Neural progenitor cell (in vitro differentiated cells): ENCODE measurements around the gene SRL. TPM values are rescaled to one million over a fixed set of nuclear protein-coding genes. Genes with fewer than 3 reads are reported as not detected.
"Not testable (repeated sequence)": the region's sequence is repeated elsewhere in the genome, so short reads cannot be mapped to it uniquely, and the experiment has no call there.

Experiments
- DNase-seq: peaks from one replicate; pipeline ENCODE4 v3.0.0-alpha.2; 2016; ENCODE audit warnings: low spot score
- H2AFZ ChIP-seq: fragments of 200-600 bp; sonication (generic); replicated peaks from 2 replicates; pipeline ENCODE4 v1.6.1; 2016; ENCODE audit warnings: antibody characterized with exemption
- H3F3A ChIP-seq: fragments of 200-600 bp; sonication (generic); 2 replicates; pipeline ENCODE4 v1.6.1; 2016; ENCODE audit warnings: antibody characterized with exemption, low read depth
- H3K27ac ChIP-seq: fragments of 200-600 bp; sonication (generic); 2 replicates; pipeline ENCODE4 v1.5.1; 2016; ENCODE audit warnings: mild to moderate bottlenecking
- H3K27me3 ChIP-seq: fragments of 200-600 bp; sonication (generic); 2 replicates; pipeline ENCODE4 v1.6.1; 2016; ENCODE audit warnings: mild to moderate bottlenecking, moderate library complexity
- H3K36me3 ChIP-seq: fragments of 200-600 bp; sonication (generic); 2 replicates; pipeline ENCODE4 v1.5.1; 2016
- H3K4me1 ChIP-seq: fragments of 200-600 bp; sonication (generic); 2 replicates; pipeline ENCODE4 v1.6.1; 2016; ENCODE audit warnings: mixed run types
- H3K4me2 ChIP-seq: fragments of 200-600 bp; sonication (generic); 2 replicates; pipeline ENCODE4 v1.6.1; 2016
- H3K4me3 ChIP-seq: fragments of 200-600 bp; sonication (generic); 2 replicates; pipeline ENCODE4 v1.5.1; 2016
- H3K79me2 ChIP-seq: fragments of 200-600 bp; sonication (generic); 2 replicates; pipeline ENCODE4 v1.6.1; 2016; ENCODE audit warnings: low read depth
- H3K9ac ChIP-seq: fragments of 200-600 bp; sonication (generic); 2 replicates; pipeline ENCODE4 v1.6.1; 2016
- H3K9me3 ChIP-seq: fragments of 200-600 bp; sonication (generic); 2 replicates; pipeline ENCODE4 v1.5.1; 2016; ENCODE audit warnings: low read depth
- H4K20me1 ChIP-seq: fragments of 200-600 bp; sonication (generic); 2 replicates; pipeline ENCODE4 v1.6.1; 2016; ENCODE audit warnings: low read depth
- H3K27ac Mint-ChIP-seq: 3 replicates; pipeline ENCODE4 v1.8.0; 2021; ENCODE audit warnings: mixed read lengths
- H3K27me3 Mint-ChIP-seq: 2 replicates; pipeline ENCODE4 v1.8.0; 2022; ENCODE audit warnings: low read depth, mild to moderate bottlenecking, inconsistent platforms, moderate library complexity, mixed read lengths; ENCODE audit not compliant: insufficient read depth
- H3K36me3 Mint-ChIP-seq: 3 replicates; pipeline ENCODE4 v1.8.0; 2021; ENCODE audit warnings: mixed read lengths
- H3K4me1 Mint-ChIP-seq: 3 replicates; pipeline ENCODE4 v1.8.0; 2021; ENCODE audit warnings: mixed read lengths
- H3K4me3 Mint-ChIP-seq: 3 replicates; pipeline ENCODE4 v1.8.0; 2021; ENCODE audit warnings: mild to moderate bottlenecking, moderate library complexity, mixed read lengths
- H3K9me3 Mint-ChIP-seq: 3 replicates; pipeline ENCODE4 v1.8.0; 2020; ENCODE audit warnings: mixed read lengths
- EZH2 ChIP-seq: fragments of 200-600 bp; sonication (generic); IDR thresholded peaks from 2 replicates; pipeline ENCODE4 v1.6.1; 2017; ENCODE audit warnings: antibody characterized with exemption, mild to moderate bottlenecking, moderate library complexity
- EZH2phosphoT487 ChIP-seq: fragments of 200-600 bp; sonication (generic); IDR thresholded peaks from 2 replicates; pipeline ENCODE4 v1.6.1; 2017; ENCODE audit warnings: antibody characterized with exemption
- total RNA-seq: library from RNA; depleted of rRNA; stranded (reverse); fragments of >200 nt; gene quantifications from 2 replicates; pipeline ENCODE4 v1.2.3, GENCODE V29; 2015; ENCODE audit warnings: low replicate concordance
- TF ChIP-seq, protein P1 (sequence below): fragments of 200-600 bp; sonication (generic); IDR thresholded peaks from 2 replicates; pipeline ENCODE4 v1.5.1; 2017; ENCODE audit warnings: antibody characterized with exemption, mild to moderate bottlenecking

The SRL gene
- total RNA-seq, 1 donor from 2014 or later, result 0.22 TPM

DNA sequence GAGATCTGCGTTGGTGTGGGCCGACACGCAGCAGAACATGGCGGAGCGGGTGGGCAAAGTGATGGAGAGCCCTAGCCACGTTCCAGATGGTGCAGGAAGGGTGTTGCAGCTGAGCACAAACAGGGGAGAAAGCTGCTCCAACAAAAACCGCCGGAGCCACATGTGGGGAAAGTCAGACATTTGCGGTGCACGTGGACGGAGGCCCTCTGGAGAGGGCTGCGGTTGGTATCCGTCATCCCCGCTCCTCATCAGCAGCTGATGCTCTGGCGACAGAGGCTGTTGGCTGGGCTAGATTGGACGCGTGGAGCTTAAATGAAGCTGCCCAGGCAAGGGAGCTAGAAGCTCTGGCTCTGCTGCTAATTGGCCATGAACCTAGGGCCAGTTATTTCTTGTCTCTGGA is 82.2 kb downstream of the SRL start:
- Histone ChIP-seq H3K4me3 (no peak overlapping the region), H3K4me2 (no peak overlapping the region), H3K27ac (no peak overlapping the region), H3K79me2 (no peaks in the 10 kb centered on the region), H3K9me3 (no peaks in the 10 kb centered on the region), H4K20me1 (no peaks in the 10 kb centered on the region), H3F3A (no peaks in the 10 kb centered on the region), H3K4me1 (no peaks in the 10 kb centered on the region), H3K27me3 (no peaks in the 10 kb centered on the region), H3K9ac (no peak overlapping the region), H3K36me3 (no peaks in the 10 kb centered on the region), H2AFZ (no peak overlapping the region)
- Mint-ChIP-seq H3K27ac (no peak overlapping the region), H3K27me3 (peaks cover 2% of the 10 kb centered on the region), H3K4me1 (no peaks in the 10 kb centered on the region), H3K4me3 (no peak overlapping the region), H3K36me3 (no peaks in the 10 kb centered on the region), H3K9me3 (no peaks in the 10 kb centered on the region)
- DNase-seq, result no peak
- TF ChIP-seq, protein P1, sequence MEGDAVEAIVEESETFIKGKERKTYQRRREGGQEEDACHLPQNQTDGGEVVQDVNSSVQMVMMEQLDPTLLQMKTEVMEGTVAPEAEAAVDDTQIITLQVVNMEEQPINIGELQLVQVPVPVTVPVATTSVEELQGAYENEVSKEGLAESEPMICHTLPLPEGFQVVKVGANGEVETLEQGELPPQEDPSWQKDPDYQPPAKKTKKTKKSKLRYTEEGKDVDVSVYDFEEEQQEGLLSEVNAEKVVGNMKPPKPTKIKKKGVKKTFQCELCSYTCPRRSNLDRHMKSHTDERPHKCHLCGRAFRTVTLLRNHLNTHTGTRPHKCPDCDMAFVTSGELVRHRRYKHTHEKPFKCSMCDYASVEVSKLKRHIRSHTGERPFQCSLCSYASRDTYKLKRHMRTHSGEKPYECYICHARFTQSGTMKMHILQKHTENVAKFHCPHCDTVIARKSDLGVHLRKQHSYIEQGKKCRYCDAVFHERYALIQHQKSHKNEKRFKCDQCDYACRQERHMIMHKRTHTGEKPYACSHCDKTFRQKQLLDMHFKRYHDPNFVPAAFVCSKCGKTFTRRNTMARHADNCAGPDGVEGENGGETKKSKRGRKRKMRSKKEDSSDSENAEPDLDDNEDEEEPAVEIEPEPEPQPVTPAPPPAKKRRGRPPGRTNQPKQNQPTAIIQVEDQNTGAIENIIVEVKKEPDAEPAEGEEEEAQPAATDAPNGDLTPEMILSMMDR, result no peak
- no peak for TF ChIP-seq EZH2
- no peak for TF ChIP-seq EZH2phosphoT487

DNA sequence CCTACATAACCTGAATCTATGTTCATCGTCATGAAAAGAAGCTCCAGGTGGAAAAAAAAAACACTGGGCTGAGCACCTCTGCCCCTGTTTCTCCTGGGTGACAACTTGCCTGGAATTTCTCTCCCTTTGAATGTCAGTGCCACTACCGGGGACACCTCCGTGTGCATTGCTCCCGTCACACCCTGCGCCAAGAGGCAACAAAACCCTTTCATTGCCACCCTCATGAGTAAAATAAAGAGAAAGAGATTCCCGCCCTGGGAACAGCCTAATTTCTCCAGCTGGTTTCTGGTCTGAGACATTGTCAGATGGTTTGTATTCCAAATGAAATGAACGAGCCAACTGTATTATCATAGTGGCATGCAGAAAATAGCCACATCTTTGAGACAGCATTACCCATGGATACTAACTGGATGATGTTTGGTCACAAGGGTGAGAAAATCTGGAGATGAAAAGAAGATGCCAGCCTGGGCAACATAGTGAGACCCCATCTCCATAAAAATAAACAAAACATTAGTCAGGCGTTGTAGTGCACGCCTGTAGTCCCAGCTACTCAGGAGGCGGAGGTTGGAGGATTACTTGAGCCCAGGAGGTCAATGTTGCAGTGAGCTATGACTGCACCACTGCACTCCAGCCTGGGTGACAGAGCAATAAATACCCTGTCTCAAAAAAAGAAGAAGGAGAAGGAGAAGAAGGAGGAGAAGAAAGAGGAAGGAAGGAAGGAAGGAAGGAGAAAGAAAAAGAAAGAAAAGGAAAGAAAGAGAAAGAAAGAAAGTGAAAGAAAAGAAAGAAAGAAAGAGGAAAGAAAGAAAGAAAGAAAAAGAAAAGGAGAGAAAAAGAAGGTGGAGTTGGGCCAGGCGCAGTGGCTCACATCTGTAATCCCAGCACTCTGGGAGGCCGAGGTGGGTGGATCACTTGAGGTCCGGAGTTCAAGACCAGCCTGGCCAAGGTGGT is 83.5 kb downstream of the SRL start:
- Histone ChIP-seq H3K9me3 (no peaks in the 10 kb centered on the region), H3K79me2 (no peaks in the 10 kb centered on the region), H3K4me1 (no peaks in the 10 kb centered on the region), H3F3A (no peaks in the 10 kb centered on the region), H2AFZ (no peak overlapping the region), H3K9ac (no peak overlapping the region), H4K20me1 (no peaks in the 10 kb centered on the region), H3K4me3 (no peak overlapping the region), H3K27me3 (no peaks in the 10 kb centered on the region), H3K4me2 (no peak overlapping the region), H3K36me3 (no peaks in the 10 kb centered on the region), H3K27ac (no peak overlapping the region)
- H3K9me3 Mint-ChIP-seq, result no peaks in the 10 kb centered on the region
- peaks cover 2% of the 10 kb centered on the region for H3K27me3 Mint-ChIP-seq
- H3K27ac Mint-ChIP-seq, result no peak overlapping the region
- no peak for DNase-seq
- H3K4me1 Mint-ChIP-seq, result no peaks in the 10 kb centered on the region
- H3K4me3 Mint-ChIP-seq, result no peak overlapping the region
- TF ChIP-seq EZH2phosphoT487, result no peak
- TF ChIP-seq, protein P1, result no peak
- TF ChIP-seq EZH2, result no peak
- H3K36me3 Mint-ChIP-seq, result no peaks in the 10 kb centered on the region

DNA sequence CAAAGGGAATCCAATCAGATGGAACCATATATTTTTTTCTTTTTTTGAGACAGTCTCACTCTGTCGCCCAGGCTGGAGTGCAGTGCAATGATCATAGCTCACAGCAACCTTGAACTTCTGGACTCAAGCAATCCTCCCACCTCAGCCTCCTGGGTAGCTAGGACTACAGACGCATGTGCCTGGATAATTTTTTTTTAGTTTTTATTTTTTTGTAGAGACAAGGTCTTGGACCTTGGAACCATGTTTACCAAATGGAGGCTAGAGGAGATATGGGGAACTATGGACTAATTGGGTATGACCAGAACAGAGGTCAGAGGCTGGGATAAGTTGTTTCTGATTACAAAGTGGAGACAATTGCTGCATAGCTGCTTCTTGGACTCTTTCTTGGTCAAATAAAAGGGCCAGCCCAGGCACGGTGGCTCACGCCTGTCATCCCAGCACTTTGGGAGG is 84.5 kb downstream of the SRL start:
- Mint-ChIP-seq H3K36me3 (no peaks in the 10 kb centered on the region), H3K27ac (no peak overlapping the region), H3K4me1 (no peaks in the 10 kb centered on the region)

DNA sequence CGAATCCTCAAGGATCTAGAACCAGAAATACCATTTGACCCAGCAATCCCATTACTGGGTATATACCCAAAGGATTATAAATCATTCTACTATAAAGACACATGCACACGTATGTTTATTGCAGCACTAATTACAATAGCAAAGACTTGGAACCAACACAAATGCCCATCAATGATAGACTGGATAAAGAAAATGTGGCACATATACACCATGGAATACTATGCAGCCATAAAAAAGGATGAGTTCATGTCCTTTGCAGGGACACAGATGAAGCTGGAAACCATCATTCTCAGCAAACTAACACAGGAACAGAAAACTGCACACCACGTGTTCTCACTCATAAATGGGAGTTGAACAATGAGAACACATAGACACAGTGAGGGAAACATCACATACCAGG is 85.4 kb downstream of the SRL start:
- H3K27ac Mint-ChIP-seq, H3K4me1 Mint-ChIP-seq, H3K36me3 ChIP-seq, H3K9me3 Mint-ChIP-seq, H2AFZ ChIP-seq, H3K4me3 ChIP-seq, H3F3A ChIP-seq, H3K27me3 Mint-ChIP-seq, H4K20me1 ChIP-seq, H3K4me2 ChIP-seq, H3K36me3 Mint-ChIP-seq, H3K79me2 ChIP-seq, DNase-seq, H3K27me3 ChIP-seq, H3K9me3 ChIP-seq, H3K4me3 Mint-ChIP-seq, H3K27ac ChIP-seq, H3K9ac ChIP-seq, H3K4me1 ChIP-seq: not testable (repeated sequence)

More for the DNA sequence above, 84.5 kb downstream of the SRL start:
- Histone ChIP-seq H3K4me1 (no peaks in the 10 kb centered on the region), H3K9me3 (no peaks in the 10 kb centered on the region), H3K27me3 (no peaks in the 10 kb centered on the region), H3K9ac (no peak overlapping the region), H2AFZ (no peak overlapping the region), H4K20me1 (no peaks in the 10 kb centered on the region), H3K79me2 (no peaks in the 10 kb centered on the region), H3F3A (no peaks in the 10 kb centered on the region), H3K4me3 (no peak overlapping the region), H3K27ac (no peak overlapping the region), H3K4me2 (no peak overlapping the region), H3K36me3 (no peaks in the 10 kb centered on the region)
- no peak overlapping the region for H3K4me3 Mint-ChIP-seq
- DNase-seq, result no peak
- no peaks in the 10 kb centered on the region for H3K9me3 Mint-ChIP-seq
- H3K27me3 Mint-ChIP-seq, result peaks cover 3% of the 10 kb centered on the region
- TF ChIP-seq, protein P1, result no peak
- TF ChIP-seq EZH2, result no peak
- no peak for TF ChIP-seq EZH2phosphoT487

DNA sequence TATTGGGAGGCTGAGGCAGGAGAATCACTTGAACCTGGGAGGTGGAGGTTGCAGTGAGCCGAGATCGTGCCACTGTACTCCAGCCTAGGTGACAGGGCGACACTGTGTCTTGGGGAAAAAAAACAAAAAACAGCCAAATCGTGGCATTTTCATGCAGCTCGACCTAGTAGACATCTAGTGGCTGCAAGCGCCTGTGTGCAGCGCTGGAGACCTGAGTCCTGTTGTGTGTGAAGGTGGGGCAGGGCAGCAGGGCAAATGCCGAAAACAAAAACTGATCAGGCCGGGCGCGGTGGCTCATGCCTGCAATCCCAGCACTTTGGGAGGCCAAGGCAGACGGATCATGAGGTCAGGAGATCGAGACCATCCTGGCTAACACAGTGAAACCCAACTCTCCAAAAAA is 88.5 kb downstream of the SRL start:
- not testable (repeated sequence) for H3K36me3 ChIP-seq, H2AFZ ChIP-seq, H3F3A ChIP-seq, H3K27me3 ChIP-seq, DNase-seq, H3K9ac ChIP-seq, H4K20me1 ChIP-seq, H3K4me2 ChIP-seq, H3K36me3 Mint-ChIP-seq, H3K79me2 ChIP-seq, H3K4me3 Mint-ChIP-seq, H3K27ac ChIP-seq, H3K9me3 Mint-ChIP-seq, H3K9me3 ChIP-seq, H3K4me1 Mint-ChIP-seq, H3K27me3 Mint-ChIP-seq, H3K4me3 ChIP-seq, H3K4me1 ChIP-seq, H3K27ac Mint-ChIP-seq
